Loucy (cell line): ENCODE data around the gene ZBTB32.
A peak's percentile ranks its signal among the peaks of the same experiment; 100 is the strongest.

ENCODE experiments used
- H2AFZ ChIP-seq: fragments of 200-600 bp; sonication (generic); 2 replicates; pipeline ENCODE4 v1.6.0; 2016; ENCODE audit warnings: antibody characterized with exemption, mild to moderate bottlenecking, low read length, moderate library complexity
- H3F3A ChIP-seq: fragments of 200-600 bp; 2 replicates; pipeline ENCODE4 v1.6.0; 2016; ENCODE audit warnings: antibody characterized with exemption, low read depth, mild to moderate bottlenecking
- H3K27me3 ChIP-seq: fragments of 200-600 bp; sonication (generic); 2 replicates; pipeline ENCODE4 v1.6.1; 2014; ENCODE audit warnings: low read length, mild to moderate bottlenecking; ENCODE audit not compliant: insufficient read depth, poor library complexity, severe bottlenecking
- H3K36me3 ChIP-seq: fragments of 200-600 bp; sonication (generic); 2 replicates; pipeline ENCODE4 v1.6.1; 2016; ENCODE audit warnings: low read length; ENCODE audit not compliant: insufficient read depth
- H3K4me1 ChIP-seq: fragments of 200-600 bp; sonication (generic); 2 replicates; pipeline ENCODE4 v1.5.1; 2014; ENCODE audit warnings: low read length, mild to moderate bottlenecking; ENCODE audit not compliant: insufficient read depth, poor library complexity, severe bottlenecking
- H3K4me2 ChIP-seq: fragments of 200-600 bp; sonication (generic); 2 replicates; pipeline ENCODE4 v1.6.0; 2014; ENCODE audit warnings: antibody characterized with exemption, low read length, low read depth, mild to moderate bottlenecking; ENCODE audit not compliant: poor library complexity, severe bottlenecking
- H3K4me3 ChIP-seq: fragments of 200-600 bp; sonication (generic); 2 replicates; pipeline ENCODE4 v1.5.1; 2014; ENCODE audit warnings: low read length, mild to moderate bottlenecking, mixed read lengths; ENCODE audit not compliant: poor library complexity, severe bottlenecking
- H3K79me2 ChIP-seq: fragments of 200-600 bp; sonication (generic); 2 replicates; pipeline ENCODE4 v1.6.1; 2014; ENCODE audit warnings: low read length; ENCODE audit not compliant: insufficient read depth
- H3K9ac ChIP-seq: fragments of 200-600 bp; sonication (generic); 2 replicates; pipeline ENCODE4 v1.6.0; 2014; ENCODE audit warnings: mild to moderate bottlenecking, low read depth, low read length, moderate library complexity; ENCODE audit not compliant: poor library complexity, severe bottlenecking
- H3K9me2 ChIP-seq: fragments of 200-600 bp; sonication (generic); replicated peaks from 2 replicates; pipeline ENCODE4 v1.6.1; 2016; ENCODE audit warnings: low read depth, low read length, mixed read lengths
- H3K9me3 ChIP-seq: fragments of 200-600 bp; sonication (generic); 2 replicates; pipeline ENCODE4 v1.6.1; 2014; ENCODE audit warnings: mild to moderate bottlenecking, antibody characterized with exemption, low read length, low read depth; ENCODE audit not compliant: insufficient read depth
- H4K20me1 ChIP-seq: fragments of 200-600 bp; sonication (generic); 2 replicates; pipeline ENCODE4 v1.6.0; 2014; ENCODE audit warnings: antibody characterized with exemption, low read length, mild to moderate bottlenecking; ENCODE audit not compliant: insufficient read depth, poor library complexity, severe bottlenecking
- EZH2phosphoT487 ChIP-seq: fragments of 200-600 bp; IDR thresholded peaks from 2 replicates; pipeline ENCODE4 v1.6.1; 2018; ENCODE audit warnings: antibody characterized with exemption, mild to moderate bottlenecking, moderate library complexity, borderline replicate concordance
- TF ChIP-seq, protein P1 (sequence below): fragments of 200-600 bp; sonication (generic); conservative IDR thresholded peaks from 2 replicates; pipeline ENCODE4 v1.5.1; 2014; ENCODE audit warnings: mild to moderate bottlenecking, antibody characterized with exemption, low read length

The ZBTB32 gene

DNA sequence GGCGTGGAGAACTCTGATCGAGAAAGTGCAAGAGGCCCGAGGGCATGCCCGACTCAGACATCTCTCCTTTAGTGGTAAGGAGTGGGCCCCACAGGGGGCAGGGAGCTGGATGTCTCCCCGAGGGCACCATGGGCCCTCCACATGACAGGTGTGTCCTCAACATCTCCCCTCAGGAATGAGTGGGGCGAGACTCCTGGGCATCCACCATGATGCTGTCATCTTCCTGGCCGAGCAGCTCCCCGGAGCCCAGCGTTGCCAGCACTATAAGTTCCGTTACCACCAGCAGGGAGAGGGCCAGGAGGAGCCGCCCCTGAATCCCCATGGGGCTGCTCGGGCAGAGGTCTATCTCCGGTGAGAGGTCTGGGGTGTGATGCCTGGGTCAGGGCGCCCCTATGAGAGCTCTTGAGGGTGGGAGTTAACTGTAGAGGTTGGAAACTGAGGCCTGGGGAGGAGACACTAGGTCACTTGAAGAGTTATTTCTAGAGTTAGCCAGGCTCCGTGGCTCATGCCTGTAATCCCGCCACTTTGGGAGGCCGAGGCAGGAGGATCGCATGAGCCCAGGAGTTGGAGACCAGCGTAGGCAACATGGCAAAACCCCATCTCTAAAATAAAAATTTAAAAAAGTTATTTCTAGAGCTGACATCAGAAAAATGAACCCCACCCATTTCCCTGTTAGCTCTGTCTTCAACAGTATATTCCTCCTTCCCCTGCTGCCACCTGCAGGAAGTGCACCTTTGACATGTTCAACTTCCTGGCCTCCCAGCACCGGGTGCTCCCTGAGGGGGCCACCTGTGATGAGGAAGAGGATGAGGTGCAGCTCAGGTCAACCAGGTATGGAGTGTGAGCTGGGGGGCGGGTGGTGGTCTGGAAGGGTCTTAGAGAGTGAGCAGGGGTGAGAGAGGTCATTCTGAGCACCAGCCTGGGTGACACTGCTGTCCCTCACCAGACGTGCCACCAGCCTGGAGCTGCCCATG is 32.8 kb downstream of the ZBTB32 start:
- Histone ChIP-seq H3K4me3 (no peak overlapping the region), H3K9me2 (no peaks in the 10 kb centered on the region), H3K9me3 (no peaks in the 10 kb centered on the region), H3K36me3 (peaks cover 23% of the 10 kb centered on the region; the same call in 1 of the 2 replicates), H3F3A (no peaks in the 10 kb centered on the region), H4K20me1 (no peaks in the 10 kb centered on the region), H3K4me2 (no peak overlapping the region), H3K27me3 (no peaks in the 10 kb centered on the region), H2AFZ (no peak overlapping the region), H3K9ac (no peak overlapping the region), H3K4me1 (peaks cover 4% of the 10 kb centered on the region), H3K79me2 (no peaks in the 10 kb centered on the region)
- TF ChIP-seq EZH2phosphoT487 = no peak
- TF ChIP-seq, protein P1, sequence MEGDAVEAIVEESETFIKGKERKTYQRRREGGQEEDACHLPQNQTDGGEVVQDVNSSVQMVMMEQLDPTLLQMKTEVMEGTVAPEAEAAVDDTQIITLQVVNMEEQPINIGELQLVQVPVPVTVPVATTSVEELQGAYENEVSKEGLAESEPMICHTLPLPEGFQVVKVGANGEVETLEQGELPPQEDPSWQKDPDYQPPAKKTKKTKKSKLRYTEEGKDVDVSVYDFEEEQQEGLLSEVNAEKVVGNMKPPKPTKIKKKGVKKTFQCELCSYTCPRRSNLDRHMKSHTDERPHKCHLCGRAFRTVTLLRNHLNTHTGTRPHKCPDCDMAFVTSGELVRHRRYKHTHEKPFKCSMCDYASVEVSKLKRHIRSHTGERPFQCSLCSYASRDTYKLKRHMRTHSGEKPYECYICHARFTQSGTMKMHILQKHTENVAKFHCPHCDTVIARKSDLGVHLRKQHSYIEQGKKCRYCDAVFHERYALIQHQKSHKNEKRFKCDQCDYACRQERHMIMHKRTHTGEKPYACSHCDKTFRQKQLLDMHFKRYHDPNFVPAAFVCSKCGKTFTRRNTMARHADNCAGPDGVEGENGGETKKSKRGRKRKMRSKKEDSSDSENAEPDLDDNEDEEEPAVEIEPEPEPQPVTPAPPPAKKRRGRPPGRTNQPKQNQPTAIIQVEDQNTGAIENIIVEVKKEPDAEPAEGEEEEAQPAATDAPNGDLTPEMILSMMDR = 0 out of 2 replicates have a peak, but pooled peaks have one; percentile 17

DNA sequence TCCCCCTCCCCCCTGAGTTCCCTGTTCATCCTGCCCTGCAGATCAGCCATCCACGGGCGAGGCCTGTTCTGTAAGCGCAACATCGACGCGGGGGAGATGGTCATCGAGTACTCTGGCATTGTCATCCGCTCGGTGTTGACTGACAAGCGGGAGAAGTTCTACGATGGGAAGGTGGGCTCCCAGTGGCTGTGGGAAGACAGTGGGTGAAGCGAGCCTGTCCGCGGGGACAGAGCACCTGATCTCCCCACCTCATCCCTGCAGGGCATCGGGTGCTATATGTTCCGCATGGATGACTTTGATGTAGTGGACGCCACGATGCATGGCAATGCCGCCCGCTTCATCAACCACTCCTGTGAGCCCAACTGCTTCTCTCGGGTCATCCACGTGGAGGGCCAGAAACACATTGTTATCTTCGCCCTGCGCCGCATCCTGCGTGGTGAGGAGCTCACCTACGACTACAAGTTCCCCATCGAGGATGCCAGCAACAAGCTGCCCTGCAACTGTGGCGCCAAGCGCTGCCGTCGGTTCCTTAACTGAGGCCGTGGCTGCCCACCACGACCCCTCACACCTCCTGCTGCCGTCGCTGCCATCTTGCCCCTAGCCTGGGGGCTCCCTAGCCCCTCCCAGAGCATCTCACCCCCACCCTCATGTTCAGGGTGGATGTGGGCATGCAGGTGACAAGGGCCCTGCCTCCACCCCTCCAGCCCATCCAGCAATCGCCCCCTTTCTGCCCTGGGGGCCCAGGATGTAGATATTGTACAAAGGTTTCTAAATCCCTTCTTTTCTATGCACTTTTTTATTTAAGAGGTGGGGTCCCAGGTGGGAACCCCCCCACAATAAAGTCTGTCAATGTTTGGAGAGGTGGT is 33.9 kb downstream of the ZBTB32 start:
- no peak overlapping the region for H3K4me2 ChIP-seq
- no peak overlapping the region for H3K9ac ChIP-seq
- H4K20me1 ChIP-seq = no peaks in the 10 kb centered on the region
- no peaks in the 10 kb centered on the region for H3K27me3 ChIP-seq
- no peaks in the 10 kb centered on the region for H3K9me2 ChIP-seq
- peaks cover 23% of the 10 kb centered on the region; the same call in 1 of the 2 replicates for H3K36me3 ChIP-seq
- H3F3A ChIP-seq = no peaks in the 10 kb centered on the region
- no peak overlapping the region for H3K4me3 ChIP-seq
- no peak for TF ChIP-seq EZH2phosphoT487
- TF ChIP-seq, protein P1 = no peak
- H3K9me3 ChIP-seq = no peaks in the 10 kb centered on the region
- no peak overlapping the region for H2AFZ ChIP-seq
- H3K79me2 ChIP-seq = no peaks in the 10 kb centered on the region
- H3K4me1 ChIP-seq = peaks cover 7% of the 10 kb centered on the region

DNA sequence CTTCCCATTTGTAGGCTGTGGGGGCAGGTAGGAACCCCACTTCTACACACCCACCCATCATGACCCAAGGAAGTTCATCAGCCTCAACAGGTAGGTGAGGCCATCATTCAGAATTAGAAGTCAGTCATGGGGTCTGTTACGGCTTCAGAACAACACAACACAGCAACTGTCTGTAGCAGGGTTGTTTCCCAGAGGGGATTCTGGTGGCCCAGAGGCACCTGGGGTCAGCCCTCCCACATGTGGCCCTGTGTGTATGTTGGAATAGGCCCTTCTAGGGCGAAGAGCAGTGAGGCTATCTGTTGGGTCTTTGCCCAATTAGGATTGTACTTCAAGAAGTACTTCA is 34.5 kb downstream of the ZBTB32 start:
- no peak overlapping the region for H3K4me2 ChIP-seq
- H3K9ac ChIP-seq = no peak overlapping the region
- H3F3A ChIP-seq = no peaks in the 10 kb centered on the region
- TF ChIP-seq EZH2phosphoT487 = no peak
- TF ChIP-seq, protein P1 = no peak
- H3K36me3 ChIP-seq = peaks cover 23% of the 10 kb centered on the region; the same call in 1 of the 2 replicates
- no peak overlapping the region for H2AFZ ChIP-seq
- H3K4me1 ChIP-seq = peaks cover 7% of the 10 kb centered on the region
- no peaks in the 10 kb centered on the region for H4K20me1 ChIP-seq
- no peak overlapping the region for H3K4me3 ChIP-seq
- no peaks in the 10 kb centered on the region for H3K9me3 ChIP-seq
- H3K9me2 ChIP-seq = no peaks in the 10 kb centered on the region
- H3K79me2 ChIP-seq = no peaks in the 10 kb centered on the region
- H3K27me3 ChIP-seq = no peaks in the 10 kb centered on the region
